HG03442 (cell line): ENCODE data around the gene FBXO42.
"Not testable (repeated sequence)": the region's sequence is repeated elsewhere in the genome, so short reads cannot be mapped to it uniquely, and the experiment has no call there.

Source experiments
- ATAC-seq: cut with Tn5 transposase; IDR thresholded peaks from one replicate; pipeline ENCODE4 v1.9.1; 2021; ENCODE audit warnings: mild to moderate bottlenecking, moderate library complexity; ENCODE audit not compliant: unreplicated experiment

The FBXO42 gene

GRCh38 chr1:16266411-16267118, 85.7 kb downstream of the FBXO42 start:
- no peak for ATAC-seq

- ATAC-seq: no peak
Observed at GRCh38 chr1:16262067-16262466, 90.2 kb downstream of the FBXO42 start.

GRCh38 chr1:16260814-16261213, 91.5 kb downstream of the FBXO42 start:
- no peak for ATAC-seq

- no peak for ATAC-seq
Observed at GRCh38 chr1:16258591-16259135, 93.6 kb downstream of the FBXO42 start.

GRCh38 chr1:16257968-16258367, 94.3 kb downstream of the FBXO42 start:
- no peak for ATAC-seq

DNA sequence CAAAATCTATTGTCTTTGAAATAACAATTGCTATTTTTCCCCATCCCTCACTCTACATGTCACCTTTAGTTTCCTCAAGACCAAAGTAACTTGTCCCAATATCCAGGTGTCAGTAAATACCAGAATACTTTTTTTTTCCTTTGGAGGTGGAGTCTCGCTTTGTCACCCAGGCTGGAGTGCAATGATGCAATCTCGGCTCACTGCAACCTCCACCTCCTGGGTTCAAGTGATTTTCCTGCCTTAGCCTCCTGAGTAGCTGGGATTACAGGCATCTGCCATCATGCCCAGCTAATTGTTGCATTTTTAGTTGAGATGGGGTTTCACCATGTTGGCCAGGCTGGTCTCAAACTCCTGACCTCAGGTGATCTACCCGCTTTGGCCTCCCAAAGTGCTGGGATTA, 94.7 kb downstream of the FBXO42 start:
- ATAC-seq: not testable (repeated sequence)

GRCh38 chr1:16256478-16256877, 95.8 kb downstream of the FBXO42 start:
- ATAC-seq: no peak

DNA sequence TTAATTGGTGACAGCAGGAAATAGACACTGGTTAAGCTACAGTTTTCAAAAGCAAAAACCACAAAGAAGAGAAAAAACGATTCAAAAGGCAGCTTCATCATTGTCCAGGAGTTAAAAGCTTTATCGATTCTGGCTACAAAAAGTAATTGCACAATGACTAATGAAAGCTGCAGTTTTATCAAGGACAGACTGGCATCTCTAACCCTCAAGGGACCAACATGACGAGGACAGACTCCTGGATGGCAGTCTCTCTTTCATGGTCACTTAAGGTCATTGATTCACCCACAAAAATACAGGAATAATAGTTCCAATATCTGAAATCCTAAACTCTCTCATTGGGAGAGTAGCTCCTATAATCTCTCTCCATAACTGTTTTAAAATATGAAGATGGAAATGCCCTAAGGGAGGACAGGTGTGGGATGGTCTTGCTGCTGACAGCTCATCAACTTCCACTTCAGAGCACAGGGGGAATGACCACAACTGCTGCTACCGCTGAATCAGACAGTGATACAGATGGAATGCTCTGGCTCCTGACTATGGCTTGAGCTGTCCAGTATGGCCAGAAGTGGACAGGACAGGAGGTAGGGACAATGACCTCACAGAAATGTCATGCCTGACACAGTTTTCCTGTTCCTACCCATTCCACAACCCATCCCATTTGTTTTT, 97.9 kb downstream of the FBXO42 start:
- no peak for ATAC-seq

DNA sequence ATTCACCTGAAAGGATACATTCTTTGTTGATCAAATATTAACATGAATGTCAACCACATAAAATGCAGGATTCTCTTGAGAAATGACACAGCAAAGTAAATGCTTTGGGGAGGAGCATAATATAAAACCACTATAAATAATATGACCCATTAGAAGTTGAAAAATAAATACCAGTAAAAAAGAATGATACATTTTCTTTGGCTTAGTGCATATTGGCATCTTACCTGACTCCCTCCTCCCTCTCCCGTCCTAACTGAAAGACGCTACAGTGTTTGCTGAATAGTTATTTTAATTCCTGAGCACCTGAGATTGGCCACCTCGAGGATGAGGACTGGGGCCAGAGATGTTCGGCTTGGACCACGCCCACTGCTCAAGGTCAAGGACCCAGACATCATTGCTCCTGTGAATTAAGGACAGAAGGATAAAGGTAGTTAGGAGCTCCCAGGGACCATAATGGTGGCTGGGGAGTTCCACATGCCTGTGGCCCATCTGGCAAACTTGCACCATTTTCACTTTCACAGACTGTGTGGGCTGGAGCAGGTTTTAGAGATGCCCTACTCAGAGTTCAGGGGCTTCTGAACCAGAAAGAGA, 98.9 kb downstream of the FBXO42 start:
- ATAC-seq: no peak

- no peak for ATAC-seq
Observed at GRCh38 chr1:16252912-16253311, 99.4 kb downstream of the FBXO42 start.

GRCh38 chr1:16251381-16251780, 100.9 kb downstream of the FBXO42 start:
- ATAC-seq: no peak

- ATAC-seq: no peak
Observed at GRCh38 chr1:16250524-16251251, 101.6 kb downstream of the FBXO42 start.

DNA sequence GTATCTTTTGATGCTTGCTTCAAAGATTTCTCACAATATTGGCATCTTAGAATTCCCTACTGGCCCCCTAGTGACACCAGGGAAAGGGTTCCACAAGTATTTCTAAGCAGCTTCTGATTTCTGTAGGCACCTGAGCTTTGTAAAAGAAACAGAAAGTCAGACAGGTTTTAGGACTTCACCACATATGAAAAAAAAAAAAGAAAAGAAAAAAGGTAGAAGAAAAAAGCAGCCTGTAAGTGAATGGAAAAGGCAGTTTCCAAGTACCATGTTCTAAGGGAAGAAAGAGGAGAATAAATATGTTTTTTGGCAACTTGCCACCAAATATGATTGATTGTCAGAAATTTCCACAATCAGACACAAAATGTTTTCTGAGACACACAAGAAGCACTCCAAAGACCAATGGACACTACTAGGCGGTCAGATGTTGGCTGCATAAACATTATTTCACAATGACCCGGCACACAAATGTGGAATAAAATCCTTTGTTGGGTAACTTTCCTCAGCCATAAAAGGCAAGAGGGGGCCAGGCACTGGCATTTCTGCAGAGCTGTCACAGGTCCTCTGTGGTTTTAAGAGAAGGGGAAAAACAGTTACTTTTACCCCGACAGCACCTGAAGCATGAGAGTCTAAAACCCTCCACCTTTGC, 102.6 kb downstream of the FBXO42 start:
- no peak for ATAC-seq

DNA sequence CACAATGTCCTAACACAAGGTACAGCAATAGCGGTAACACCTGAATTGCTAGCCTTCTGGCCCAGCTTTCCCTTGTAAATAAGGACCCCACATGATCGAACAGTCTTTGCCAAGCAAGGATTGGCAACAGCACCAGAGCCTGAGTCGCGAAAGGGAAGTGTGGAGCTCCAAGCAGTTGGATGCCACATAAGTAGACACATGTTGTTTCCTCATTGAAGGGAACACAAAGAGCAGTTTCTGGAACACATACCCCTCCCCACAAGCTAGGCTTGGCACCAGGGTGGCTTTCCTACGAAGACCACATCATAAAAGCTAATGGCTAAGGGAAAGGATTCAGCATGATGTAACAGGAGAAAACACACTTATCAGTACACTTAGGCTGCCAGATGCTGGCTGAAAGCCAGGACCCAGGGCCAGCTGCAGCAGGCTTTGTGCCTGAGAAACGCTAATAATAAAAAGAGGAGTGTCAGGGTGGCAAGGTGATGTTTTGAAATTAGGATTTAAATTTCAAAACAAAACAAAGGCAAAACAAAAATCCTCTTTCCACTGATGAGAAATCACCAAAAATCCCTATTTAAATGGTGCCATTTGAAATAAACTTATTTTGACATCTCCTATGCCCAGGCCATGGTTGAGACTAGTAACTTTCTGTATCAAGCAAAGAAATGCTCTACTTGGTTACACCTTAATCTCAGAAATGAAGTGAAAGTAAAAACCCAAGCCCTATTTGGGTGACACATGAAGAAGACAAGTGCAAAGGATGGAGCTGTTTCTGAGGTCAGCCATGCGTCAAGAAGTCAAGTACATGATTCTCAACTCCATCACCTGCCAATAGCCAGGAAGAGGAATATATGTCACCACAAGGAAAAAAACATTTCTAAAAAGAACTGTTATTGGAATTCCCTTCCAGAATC, 103.4 kb downstream of the FBXO42 start:
- no peak for ATAC-seq

GRCh38 chr1:16248007-16248436, 104.3 kb downstream of the FBXO42 start:
- no peak for ATAC-seq

DNA sequence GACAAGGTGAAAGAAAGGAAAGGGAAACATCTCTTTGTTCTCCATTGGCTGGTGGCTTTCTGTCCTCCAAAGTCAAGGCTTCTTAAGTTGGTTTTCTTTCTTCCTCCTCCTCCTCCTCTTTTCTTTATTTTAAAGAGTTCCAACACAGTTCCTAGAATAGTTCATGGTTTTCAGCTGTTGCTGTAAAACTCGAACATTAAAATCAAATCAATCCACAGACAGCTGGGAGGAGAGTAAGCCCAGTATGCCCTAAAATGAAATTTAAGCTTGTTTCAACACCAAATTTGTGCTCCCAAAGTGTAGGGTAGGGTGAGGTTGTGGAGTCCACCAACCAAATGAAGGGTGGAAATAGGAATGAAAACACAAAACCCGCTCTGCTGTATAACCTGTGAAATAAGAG, 104.8 kb downstream of the FBXO42 start:
- no peak for ATAC-seq

- ATAC-seq: no peak
Observed at GRCh38 chr1:16246961-16247360, 105.3 kb downstream of the FBXO42 start.

- ATAC-seq: not testable (repeated sequence)
Observed at GRCh38 chr1:16246239-16246638, 106.0 kb downstream of the FBXO42 start.

GRCh38 chr1:16245476-16246196, 106.6 kb downstream of the FBXO42 start:
- no peak for ATAC-seq
